Astrocyte (in vitro differentiated cells and primary cell): ENCODE results near the gene PI4KA.

Source experiments
- CTCF ChIP-seq: IDR thresholded peaks from 2 replicates; pipeline ENCODE4 v1.5.1; 2011; ENCODE audit warnings: low read depth, mild to moderate bottlenecking, inconsistent platforms, low read length, moderate library complexity; ENCODE audit not compliant: insufficient read depth
- EZH2 ChIP-seq: IDR thresholded peaks from 2 replicates; pipeline ENCODE4 v1.6.1; 2012; ENCODE audit warnings: mild to moderate bottlenecking, low read length, inconsistent platforms; ENCODE audit not compliant: insufficient read depth

- TF ChIP-seq CTCF (no peak), EZH2 (no peak)
Observed at GRCh38 chr22:20793748-20794649, 64.6 kb downstream of the PI4KA start.
